Stimulated activated CD8-positive, alpha-beta memory T cell treated with anti-CD3 and anti-CD28 coated beads, Interleukin-7, amount 100 ng/mL, for 48 hours (primary cell): ENCODE results near the gene CDH4.

Experiments used
- DNase-seq, 2 donors: peaks; one replicate each; pipeline ENCODE4 v3.0.0-alpha.2; 2020; ENCODE audit warnings: low read depth in 1 of 2; ENCODE audit errors: extremely low read depth in 1 of 2

The CDH4 gene

DNA sequence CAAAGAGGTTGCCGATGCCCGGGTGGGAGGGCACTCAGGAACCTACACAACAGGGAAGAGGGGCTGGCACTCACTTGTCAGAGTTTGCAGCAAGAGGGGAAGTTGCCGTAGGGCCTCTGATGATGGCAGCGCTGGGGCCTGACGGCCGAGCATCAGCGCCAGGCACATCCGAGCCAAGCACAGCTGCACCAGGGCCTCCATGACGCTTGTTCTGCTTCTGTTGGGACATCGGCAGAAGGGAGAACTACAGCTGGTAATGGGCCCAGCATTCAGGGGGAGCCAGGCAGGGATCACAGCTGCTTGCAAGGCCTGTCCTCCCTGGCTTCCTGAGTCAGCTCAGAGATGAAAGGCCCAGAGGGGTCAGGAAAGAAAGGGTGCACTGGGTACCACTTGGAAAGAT, 367.7 kb downstream of the CDH4 start:
- no peak for DNase-seq

DNA sequence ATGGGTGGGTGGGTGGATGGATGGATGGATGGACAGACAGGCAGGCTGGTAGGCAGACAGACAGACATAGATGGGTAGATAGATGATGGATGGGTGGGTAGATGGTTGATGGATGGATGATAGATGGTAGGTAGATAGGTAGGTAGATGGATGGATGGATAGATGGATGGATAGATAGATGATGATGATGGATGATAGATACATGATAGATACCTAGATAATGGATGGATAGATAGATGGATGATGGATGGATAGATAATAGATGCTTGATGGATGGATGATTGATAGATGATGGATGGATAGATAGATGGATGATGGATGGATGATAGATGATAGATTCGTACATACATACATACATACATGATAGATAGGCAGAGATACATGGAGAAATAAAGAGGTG, 368.1 kb downstream of the CDH4 start:
- DNase-seq, result no peak

DNA sequence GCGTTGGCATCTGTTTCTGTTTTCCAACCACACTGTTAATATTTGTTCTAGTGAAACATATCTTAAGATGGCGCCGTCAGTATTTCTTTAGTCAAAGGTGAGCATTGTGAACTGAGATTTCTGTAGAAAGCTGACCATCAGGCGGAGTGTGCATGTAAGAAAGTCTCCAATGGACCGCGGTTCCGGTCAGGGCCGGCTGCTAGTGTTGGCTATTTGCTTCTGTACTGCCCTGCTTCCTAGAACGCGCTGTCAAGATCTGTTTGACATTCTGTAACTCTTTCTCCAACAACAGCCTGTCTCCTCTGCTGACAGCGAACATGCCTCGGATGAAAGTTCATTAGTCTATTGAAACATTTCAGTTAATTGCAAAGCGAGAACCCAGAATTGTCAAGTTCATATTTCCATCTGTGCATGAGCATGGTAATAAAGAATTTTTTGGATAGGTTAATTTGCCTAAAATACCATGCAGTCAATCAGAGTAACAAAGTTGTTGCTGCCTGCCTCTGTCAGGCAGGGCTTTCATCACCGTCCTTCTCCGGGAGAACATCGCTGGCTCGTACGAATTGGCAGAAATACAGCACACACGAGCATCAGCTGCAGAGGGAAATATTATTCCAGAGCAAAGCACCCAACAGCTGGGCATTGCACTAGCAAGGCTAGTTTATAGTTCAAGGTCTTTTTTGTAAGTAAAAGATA, 369.1 kb downstream of the CDH4 start:
- DNase-seq, result no peak

DNA sequence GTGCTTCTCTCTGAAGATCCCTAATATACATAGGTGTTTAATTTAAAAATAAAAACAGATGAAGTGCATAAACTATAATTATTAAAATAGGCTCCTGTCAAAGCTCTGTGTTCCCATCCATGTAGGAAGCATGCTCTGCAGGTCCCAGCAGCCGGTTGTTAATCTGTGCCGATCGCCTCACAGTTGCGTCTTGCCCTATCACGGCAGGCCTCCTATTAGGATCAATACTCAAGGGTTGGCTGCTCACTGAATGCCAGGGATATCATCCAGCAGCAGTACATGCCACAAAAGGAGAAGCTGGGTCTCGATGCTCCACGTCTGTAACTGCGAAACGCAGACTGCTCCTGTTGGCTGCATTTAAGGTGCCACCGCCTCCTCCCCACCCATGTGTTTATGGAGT, 369.8 kb downstream of the CDH4 start:
- DNase-seq, result no peak

DNA sequence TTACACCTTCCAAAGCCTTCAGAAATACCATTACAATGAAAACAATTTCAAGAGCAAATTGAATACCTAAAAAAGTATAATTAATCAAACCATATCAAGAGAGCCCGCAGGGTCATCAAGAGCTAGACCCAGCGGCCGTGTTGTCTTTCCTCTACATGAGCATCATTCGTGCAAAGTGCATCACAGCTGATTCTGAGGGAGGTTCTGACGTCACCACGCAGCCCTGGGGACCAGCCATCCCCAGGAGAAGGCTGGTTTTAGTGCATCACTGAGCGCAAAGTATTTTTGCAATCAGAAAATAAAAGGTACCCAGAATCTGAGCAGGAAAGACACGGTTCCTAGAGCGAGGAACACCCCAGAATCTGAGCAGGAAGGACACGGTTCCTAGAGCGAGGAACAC, 371.4 kb downstream of the CDH4 start:
- no peak for DNase-seq

DNA sequence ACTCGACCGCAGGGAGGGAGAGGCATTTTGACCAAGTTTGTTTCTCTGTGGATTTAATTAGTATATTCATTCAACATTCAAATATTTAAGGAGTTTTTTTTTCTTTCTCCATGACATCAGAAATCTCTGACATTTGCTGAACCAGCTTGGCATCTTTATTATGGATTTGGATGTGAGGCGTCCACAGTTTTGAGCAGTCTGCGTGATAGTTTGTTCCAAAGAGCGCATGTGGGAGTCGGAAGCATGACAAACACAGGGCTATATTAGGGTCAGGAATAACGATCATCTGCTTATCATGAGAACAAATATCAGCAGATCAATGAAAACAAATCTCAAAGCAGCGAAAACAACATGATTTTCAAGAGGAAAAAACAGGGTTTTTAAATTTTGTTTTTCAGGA, 373.2 kb downstream of the CDH4 start:
- DNase-seq, result no peak

DNA sequence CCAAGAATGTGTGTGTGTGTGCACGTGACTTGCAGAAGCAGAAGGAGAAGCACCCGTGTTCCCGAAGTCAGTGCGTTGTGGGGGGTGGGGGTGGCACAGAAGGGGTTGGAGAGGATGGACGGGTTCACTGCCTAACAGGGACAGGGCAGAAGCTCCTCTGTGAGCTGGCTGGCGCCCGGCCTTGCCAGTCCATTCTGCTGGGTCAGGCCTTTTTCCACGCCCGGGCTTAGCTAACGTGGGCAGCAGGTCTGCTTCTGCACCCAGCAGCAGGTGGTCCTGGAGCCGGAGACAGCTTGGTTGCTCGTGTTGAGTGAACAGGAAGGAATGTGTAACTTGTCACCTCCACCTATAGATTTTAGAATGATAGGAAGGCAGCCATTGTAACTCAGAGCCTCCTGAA, 374.4 kb downstream of the CDH4 start:
- DNase-seq, result no peak

DNA sequence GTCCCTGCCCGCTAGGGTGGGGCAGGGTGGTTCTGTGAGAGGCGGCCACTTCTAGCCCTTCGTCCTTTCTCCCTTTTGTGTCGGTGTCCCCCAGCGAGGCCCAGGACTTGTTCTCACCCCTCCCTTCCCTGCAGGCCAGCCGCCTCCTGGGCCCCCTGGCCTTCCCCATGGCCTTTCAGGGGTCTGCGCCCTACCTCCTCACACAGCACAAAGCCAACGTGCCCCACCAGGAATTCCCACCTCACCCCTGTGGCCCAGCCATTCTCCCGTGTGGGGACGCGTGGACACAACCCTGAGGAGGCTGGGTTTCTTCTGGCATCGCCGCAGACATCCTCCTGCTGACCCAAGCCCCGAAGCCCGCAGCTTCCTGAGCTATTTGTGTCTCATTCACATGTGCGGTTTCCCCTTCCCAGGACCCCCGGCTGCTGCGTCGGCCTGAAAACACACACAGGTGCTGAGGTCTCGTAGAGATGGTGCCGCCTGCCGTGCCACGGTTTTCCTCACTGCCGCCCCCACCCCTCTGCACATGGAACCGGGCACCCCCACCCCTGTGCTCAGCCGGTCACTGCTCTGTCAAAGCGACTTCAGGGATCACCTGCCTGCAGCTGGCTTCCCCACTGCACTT, 375.8 kb downstream of the CDH4 start:
- DNase-seq, result no peak

- DNase-seq, result no peak
Measured at GRCh38 chr20:61628480-61628879, 376.4 kb downstream of the CDH4 start.

- DNase-seq, result no peak
Measured at GRCh38 chr20:61628901-61629601, 377.0 kb downstream of the CDH4 start.

- no peak for DNase-seq
Measured at GRCh38 chr20:61629602-61630390, 377.7 kb downstream of the CDH4 start.

- no peak for DNase-seq
Measured at GRCh38 chr20:61630391-61630650, 378.3 kb downstream of the CDH4 start.

DNA sequence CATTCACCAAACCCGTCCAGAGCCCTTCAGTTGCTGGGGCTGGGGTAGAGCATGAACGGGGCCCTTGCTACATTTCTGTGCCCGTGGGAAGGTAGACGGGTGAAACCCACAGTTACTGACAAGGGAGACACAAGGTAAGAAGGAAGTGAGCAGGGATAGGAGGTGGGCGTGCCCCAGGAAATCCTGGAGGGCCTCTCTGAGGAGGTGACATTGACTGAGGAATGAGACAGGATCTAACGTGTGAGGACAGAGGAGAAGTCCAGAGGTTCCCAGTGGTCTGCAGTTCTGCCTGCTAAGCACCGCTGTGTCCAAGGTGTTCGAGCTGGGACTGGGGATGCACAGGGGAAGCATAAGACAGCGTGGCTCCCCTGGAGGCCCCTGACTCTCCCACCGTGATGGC, 378.8 kb downstream of the CDH4 start:
- no peak for DNase-seq

- no peak for DNase-seq
Measured at GRCh38 chr20:61631751-61632150, 379.7 kb downstream of the CDH4 start.

DNA sequence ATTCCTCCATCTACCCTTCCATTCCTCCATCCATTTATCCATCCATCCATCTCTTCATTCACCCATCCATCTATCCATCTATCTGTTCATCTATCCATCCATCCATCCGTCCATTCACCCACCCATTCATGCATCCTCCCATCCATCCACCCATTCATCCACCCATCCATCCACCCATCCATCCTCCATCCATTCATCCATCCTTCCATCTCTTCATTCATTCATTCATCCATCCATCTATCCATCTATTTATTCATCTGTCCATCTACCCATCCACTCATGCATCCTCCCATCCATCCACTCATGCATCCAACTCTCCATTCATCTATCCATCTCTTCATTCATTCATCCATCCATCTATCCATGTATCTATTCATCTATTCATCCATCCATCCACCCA, 380.9 kb downstream of the CDH4 start:
- DNase-seq, result no peak

DNA sequence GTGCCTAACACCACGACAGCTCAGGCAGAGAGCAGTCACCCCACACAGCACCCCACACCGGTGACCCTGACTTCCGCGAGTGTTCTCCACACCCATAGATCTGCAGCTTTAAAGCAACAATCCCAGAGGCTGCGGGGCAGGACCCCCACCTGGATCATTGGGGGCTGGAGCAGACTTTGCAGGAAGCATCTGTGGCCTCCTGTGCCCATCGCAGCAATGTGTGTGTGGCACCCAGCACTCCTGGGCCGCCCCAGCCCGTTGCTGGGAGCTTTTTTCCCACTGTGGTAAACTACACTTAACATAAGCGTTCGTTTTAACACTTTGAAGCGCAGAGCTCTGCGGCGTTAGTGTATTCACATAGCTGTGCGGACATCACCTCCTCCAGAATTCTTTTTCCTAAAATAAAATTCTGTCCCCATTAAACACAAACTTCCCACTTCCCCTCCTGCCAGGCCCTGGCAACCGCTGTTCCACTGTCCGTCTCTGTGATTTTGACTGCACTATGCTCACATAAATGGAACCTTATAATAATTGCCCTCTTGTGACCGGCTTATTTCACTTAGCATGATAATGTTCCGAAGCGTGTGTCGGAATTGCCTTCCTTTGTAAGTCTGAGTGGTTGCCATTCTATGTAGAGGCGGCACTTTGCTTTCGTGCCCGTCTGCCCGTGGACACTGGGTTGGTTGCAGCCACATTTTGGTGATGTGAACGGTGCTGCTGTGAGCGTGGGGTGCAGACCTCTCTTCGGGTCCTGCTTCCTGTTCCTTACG, 382.5 kb downstream of the CDH4 start:
- DNase-seq, result no peak

GRCh38 chr20:61635721-61636455, 383.8 kb downstream of the CDH4 start:
- DNase-seq, result no peak

DNA sequence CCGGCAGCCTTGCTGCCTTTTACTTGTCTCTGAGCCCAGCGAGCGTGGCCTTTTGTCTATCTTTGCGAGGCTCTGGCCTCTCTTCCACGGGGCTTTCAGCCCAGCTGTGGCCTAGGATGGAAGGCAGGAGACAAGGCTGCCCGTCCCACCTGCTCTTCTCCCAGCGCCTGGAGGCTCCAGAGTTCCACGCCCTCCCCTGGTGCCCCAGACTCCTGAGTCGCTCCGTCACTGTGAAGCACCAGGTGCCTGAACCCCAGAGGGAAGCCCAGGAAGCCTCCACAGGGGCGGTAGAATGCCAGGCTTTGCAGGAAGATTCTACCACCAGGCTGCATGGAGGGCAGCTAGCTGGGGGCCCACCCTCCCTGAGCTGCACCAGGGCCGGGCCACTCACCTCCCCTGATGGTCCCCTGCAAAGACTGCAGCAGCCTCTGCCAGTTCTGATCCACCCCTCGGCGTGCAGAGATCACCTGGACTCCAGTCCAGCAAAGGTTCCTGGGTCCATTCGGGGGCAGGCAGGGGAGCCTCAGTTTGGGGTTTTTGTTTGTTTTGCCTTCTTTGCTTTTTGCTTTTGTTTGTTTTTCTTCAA, 384.6 kb downstream of the CDH4 start:
- DNase-seq, result no peak

- no peak for DNase-seq
Measured at GRCh38 chr20:61638802-61639585, 386.9 kb downstream of the CDH4 start.
